ENCODE data around the gene DNAAF5.
"Not testable (repeated sequence)": the region's sequence is repeated elsewhere in the genome, so short reads cannot be mapped to it uniquely, and the experiment has no call there.

Gene DNAAF5

GRCh38 chr7:747186-747585 lies 20.7 kb downstream of the DNAAF5 start:
- H3K4me3 ChIP-seq (ENCODE audit: low read depth, low read length) = no peak overlapping the region
- in situ Hi-C loops (cut with HindIII; ENCODE audit: low sequenced_read_pairs) = no loop called here
- no peak for TF ChIP-seq CTCF (IDR thresholded peaks at IDR 0.05; ENCODE audit: low read depth, low read length, missing control alignments)
- DNase-seq (ENCODE audit: low read depth) = no peak

GRCh38 chr7:748446-748845 lies 21.9 kb downstream of the DNAAF5 start:
- in situ Hi-C loops (cut with HindIII; ENCODE audit: low sequenced_read_pairs) = no loop called here
- no peak overlapping the region for H3K4me3 ChIP-seq (ENCODE audit: low read depth, low read length)
- no peak for TF ChIP-seq CTCF (IDR thresholded peaks at IDR 0.05; ENCODE audit: low read depth, low read length, missing control alignments)
- no peak for DNase-seq (ENCODE audit: low read depth)

- no peak for DNase-seq (ENCODE audit: low read depth)
- no peak overlapping the region for H3K4me3 ChIP-seq (ENCODE audit: low read depth, low read length)
- in situ Hi-C loops (cut with HindIII; ENCODE audit: low sequenced_read_pairs) = no loop called here
- no peak for TF ChIP-seq CTCF (IDR thresholded peaks at IDR 0.05; ENCODE audit: low read depth, low read length, missing control alignments)
Observed at GRCh38 chr7:749140-749551, 22.6 kb downstream of the DNAAF5 start.

DNA sequence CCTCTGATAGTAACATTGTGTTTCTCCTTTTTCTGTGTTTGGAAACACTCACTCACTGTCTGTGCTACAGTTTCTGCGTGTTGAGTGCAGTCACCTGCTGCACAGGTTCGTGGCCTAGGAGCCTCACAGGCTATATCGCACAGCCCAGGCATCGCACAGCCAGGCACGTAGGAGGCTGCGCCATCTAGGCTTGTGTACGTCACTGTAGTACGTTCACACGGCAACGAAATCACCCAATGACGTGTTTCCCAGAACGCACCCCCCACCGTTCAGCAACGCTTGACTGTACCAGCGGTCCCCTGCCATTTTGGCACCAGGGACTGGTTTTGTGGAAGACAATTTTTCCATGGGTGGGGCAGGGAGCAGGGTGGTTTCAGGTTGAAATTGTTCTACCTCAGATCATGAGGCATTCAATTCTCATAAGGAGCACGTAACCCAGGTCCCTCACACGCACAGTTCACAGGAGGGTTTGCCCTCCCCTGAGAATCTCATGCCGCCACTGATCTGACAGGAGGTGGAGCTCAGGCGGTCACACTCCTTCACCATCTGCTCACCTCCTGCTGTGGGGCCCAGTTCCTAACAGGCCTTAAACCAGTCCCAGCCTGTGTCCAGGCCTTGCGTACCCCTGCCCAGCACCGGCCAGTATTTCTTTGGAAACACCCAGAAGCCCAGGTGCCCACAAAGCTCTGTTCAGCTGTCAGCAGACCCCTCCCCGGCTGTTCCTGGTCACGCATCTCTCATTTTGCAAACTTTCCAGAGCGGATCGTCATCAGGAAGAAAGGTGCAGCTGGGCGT lies 23.8 kb downstream of the DNAAF5 start:
- no peak for DNase-seq (ENCODE audit: low read depth)
- in situ Hi-C loops (cut with HindIII; ENCODE audit: low sequenced_read_pairs) = no loop called here
- no peak overlapping the region for H3K4me3 ChIP-seq (ENCODE audit: low read depth, low read length)
- TF ChIP-seq CTCF (IDR thresholded peaks at IDR 0.05; ENCODE audit: low read depth, low read length, missing control alignments) = no peak

DNA sequence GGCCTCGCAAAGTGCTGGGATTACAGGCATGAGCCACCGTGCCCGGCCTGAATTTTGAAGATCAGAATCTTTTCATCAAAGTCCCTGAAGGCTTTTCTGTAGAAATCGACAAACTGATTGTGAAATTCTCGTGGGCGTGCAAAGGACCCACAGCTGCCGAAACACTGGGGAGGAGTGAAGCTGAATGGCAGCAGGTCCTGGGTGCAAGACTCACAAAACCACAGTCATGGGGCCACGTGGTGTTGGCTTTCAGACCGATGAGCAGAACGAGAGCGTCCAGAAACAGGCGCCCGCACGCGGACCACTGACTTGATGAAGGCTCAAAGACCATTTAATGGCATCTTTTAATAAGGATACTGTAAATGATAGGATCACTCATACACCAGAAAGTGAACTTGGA lies 25.3 kb downstream of the DNAAF5 start:
- H3K4me3 ChIP-seq (ENCODE audit: low read depth, low read length) = no peak overlapping the region
- TF ChIP-seq CTCF (IDR thresholded peaks at IDR 0.05; ENCODE audit: low read depth, low read length, missing control alignments) = no peak
- DNase-seq (ENCODE audit: low read depth) = no peak
- in situ Hi-C loops (cut with HindIII; ENCODE audit: low sequenced_read_pairs) = no loop called here

- H3K4me3 ChIP-seq (ENCODE audit: low read depth, low read length); in situ Hi-C loops (cut with HindIII; ENCODE audit: low sequenced_read_pairs); DNase-seq (ENCODE audit: low read depth): not testable (repeated sequence)
Observed at GRCh38 chr7:752256-752655, 25.8 kb downstream of the DNAAF5 start.

DNA sequence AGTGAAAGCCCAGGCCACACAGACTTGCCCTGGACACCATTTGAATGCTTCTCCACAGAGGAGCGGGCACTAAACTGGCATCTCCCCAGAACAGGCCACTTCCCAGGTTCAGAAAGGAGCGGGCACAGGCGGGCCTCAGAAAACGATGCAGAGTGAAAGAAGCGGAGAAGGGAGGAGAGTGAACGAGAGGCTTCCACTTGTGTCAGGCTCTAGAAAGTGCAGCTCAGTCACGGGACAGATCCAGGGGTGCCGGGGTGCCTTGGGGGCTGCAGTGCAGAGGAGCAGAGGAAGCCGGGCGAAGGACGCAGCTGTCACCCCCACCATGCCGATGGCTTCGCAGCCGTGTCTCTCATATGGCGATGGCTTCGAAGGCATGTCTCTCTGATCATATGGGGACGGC lies 26.7 kb downstream of the DNAAF5 start:
- no peak for TF ChIP-seq CTCF (IDR thresholded peaks at IDR 0.05; ENCODE audit: low read depth, low read length, missing control alignments)
- in situ Hi-C loops (cut with HindIII; ENCODE audit: low sequenced_read_pairs) = no loop called here

More for the DNA sequence above, 26.7 kb downstream of the DNAAF5 start:
- H3K4me3 ChIP-seq (ENCODE audit: low read depth, low read length) = no peak overlapping the region
- DNase-seq (ENCODE audit: low read depth) = no peak
